Cortex of kidney (tissue), 1 donor: ENCODE data around the gene WDFY1.
"Not testable (repeated sequence)": the region's sequence is repeated elsewhere in the genome, so short reads cannot be mapped to it uniquely, and the experiment has no call there.

ENCODE experiments used
- DNase-seq: peaks from one replicate; lab custom pipeline; 2025; lab: John Stamatoyannopoulos, UW

WDFY1 gene

GRCh38 chr2:223896833-223897311 lies 48.3 kb downstream of the WDFY1 start:
- no peak for DNase-seq

GRCh38 chr2:223894968-223895367 lies 50.2 kb downstream of the WDFY1 start:
- no peak for DNase-seq

- DNase-seq = no peak
These were observed 51.1 kb downstream of the WDFY1 start for GRCh38 chr2:223894009-223894408.

- DNase-seq = no peak
These were observed 54.4 kb downstream of the WDFY1 start for GRCh38 chr2:223890721-223891120.

- no peak for DNase-seq
These were observed 55.9 kb downstream of the WDFY1 start for GRCh38 chr2:223889229-223889628.

- DNase-seq = no peak
These were observed 56.9 kb downstream of the WDFY1 start for GRCh38 chr2:223888251-223888650.

- no peak for DNase-seq
These were observed 58.0 kb downstream of the WDFY1 start for GRCh38 chr2:223887127-223887526.

GRCh38 chr2:223886726-223887125 lies 58.4 kb downstream of the WDFY1 start:
- no peak for DNase-seq

GRCh38 chr2:223884399-223884798 lies 60.7 kb downstream of the WDFY1 start:
- DNase-seq = no peak

- DNase-seq = no peak
These were observed 62.4 kb downstream of the WDFY1 start for GRCh38 chr2:223882715-223883114.

- no peak for DNase-seq
These were observed 64.3 kb downstream of the WDFY1 start for GRCh38 chr2:223880796-223881195.

- DNase-seq = no peak
These were observed 67.3 kb downstream of the WDFY1 start for GRCh38 chr2:223877721-223878410.

GRCh38 chr2:223873672-223874071 lies 71.5 kb downstream of the WDFY1 start:
- DNase-seq = no peak

GRCh38 chr2:223872772-223873171 lies 72.4 kb downstream of the WDFY1 start:
- DNase-seq = not testable (repeated sequence)

- DNase-seq = not testable (repeated sequence)
These were observed 73.5 kb downstream of the WDFY1 start for GRCh38 chr2:223871661-223872060.

GRCh38 chr2:223870840-223871611 lies 74.1 kb downstream of the WDFY1 start:
- DNase-seq = no peak

GRCh38 chr2:223868005-223868404 lies 77.1 kb downstream of the WDFY1 start:
- no peak for DNase-seq

- no peak for DNase-seq
These were observed 79.1 kb downstream of the WDFY1 start for GRCh38 chr2:223865907-223866508.

GRCh38 chr2:223865124-223865523 lies 80.0 kb downstream of the WDFY1 start:
- no peak for DNase-seq

GRCh38 chr2:223863491-223863890 lies 81.6 kb downstream of the WDFY1 start:
- no peak for DNase-seq

- no peak for DNase-seq
These were observed 84.1 kb downstream of the WDFY1 start for GRCh38 chr2:223860809-223861738.

- DNase-seq = no peak
These were observed 86.1 kb downstream of the WDFY1 start for GRCh38 chr2:223859070-223859469.
